ENCODE measurements around the gene PMM2. TPM values are rescaled to one million over a fixed set of nuclear protein-coding genes. Genes with fewer than 3 reads are reported as not detected.
"Not testable (repeated sequence)": the region's sequence is repeated elsewhere in the genome, so short reads cannot be mapped to it uniquely, and the experiment has no call there.

Gene PMM2
- total RNA-seq, 1 donor from 2014 or later: 53.0 TPM

GRCh38 chr16:8865145-8865882 lies 67.7 kb downstream of the PMM2 start:
- no peak for DNase-seq (ENCODE audit: extremely low read depth, low read depth, low spot score)

GRCh38 chr16:8866118-8866883 lies 68.7 kb downstream of the PMM2 start:
- no peak for DNase-seq (ENCODE audit: extremely low read depth, low read depth, low spot score)

GRCh38 chr16:8866884-8867215 lies 69.2 kb downstream of the PMM2 start:
- DNase-seq (ENCODE audit: extremely low read depth, low read depth, low spot score): no peak

DNA sequence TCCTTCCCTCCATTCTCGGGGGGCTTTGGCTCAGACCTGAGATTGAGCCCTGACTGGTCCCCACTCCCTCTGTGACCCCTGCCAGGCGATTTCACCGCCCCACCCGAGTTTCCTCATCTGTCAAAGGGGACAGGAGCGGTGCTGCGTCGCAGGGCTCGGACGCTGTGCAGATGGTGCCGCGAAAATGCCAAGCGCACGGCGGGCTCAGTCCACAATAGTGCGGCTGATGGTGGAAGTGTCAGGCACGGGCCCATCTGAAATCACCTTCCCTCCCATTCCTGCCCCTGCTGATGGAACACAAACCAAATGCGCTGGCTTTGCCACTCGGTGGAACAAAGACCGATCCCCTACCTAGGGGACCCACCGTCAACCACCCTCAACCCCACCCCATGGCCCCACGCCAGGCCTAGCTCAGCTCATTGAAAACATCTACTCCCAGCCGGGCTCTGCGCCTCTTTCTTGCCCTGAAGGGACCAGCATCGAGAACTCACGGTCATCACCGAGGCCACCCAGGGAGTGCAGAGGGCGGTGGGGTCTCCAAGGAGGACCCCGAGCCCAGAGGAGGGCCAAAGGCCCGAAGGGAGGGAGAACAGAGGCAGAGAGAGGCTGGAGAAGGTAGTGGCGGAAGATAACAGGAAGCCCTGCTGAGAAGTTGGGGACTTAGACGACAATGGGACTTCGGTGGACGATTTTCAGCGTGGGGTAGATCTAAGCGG lies 69.7 kb downstream of the PMM2 start:
- DNase-seq (ENCODE audit: extremely low read depth, low read depth, low spot score): no peak

DNA sequence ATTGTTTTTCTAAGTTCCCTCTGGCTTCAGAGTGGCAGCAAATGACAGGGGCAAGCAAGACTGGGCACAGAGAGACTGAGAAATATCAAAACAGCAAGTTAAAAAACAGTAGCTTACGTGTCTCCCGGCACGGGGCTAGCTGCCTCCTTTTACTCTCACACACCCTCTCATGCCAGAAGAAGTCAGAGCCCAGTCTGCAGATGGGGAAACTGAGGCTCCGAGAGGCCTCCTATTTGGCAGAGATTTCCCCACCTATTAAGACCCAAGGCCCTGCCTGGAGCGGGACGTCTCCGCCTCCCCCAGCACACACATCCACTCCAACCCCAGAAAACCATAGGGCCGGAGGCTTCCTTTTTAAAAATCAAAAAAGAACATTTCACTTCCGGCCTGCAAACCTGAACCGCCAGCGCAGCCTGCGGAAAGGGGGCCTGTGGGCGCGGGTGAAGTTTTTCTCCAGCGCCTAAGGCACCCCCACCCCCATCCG lies 70.3 kb downstream of the PMM2 start:
- no peak for DNase-seq (ENCODE audit: extremely low read depth, low read depth, low spot score)

- DNase-seq (ENCODE audit: extremely low read depth, low read depth, low spot score): no peak
Measured at GRCh38 chr16:8868416-8869211, 71.0 kb downstream of the PMM2 start, which contains the start of gene CARHSP1. Gene CARHSP1 (minus strand): TSS chr16:8869006. CDS start chr16:8859328, 9,678 bp downstream.

DNA sequence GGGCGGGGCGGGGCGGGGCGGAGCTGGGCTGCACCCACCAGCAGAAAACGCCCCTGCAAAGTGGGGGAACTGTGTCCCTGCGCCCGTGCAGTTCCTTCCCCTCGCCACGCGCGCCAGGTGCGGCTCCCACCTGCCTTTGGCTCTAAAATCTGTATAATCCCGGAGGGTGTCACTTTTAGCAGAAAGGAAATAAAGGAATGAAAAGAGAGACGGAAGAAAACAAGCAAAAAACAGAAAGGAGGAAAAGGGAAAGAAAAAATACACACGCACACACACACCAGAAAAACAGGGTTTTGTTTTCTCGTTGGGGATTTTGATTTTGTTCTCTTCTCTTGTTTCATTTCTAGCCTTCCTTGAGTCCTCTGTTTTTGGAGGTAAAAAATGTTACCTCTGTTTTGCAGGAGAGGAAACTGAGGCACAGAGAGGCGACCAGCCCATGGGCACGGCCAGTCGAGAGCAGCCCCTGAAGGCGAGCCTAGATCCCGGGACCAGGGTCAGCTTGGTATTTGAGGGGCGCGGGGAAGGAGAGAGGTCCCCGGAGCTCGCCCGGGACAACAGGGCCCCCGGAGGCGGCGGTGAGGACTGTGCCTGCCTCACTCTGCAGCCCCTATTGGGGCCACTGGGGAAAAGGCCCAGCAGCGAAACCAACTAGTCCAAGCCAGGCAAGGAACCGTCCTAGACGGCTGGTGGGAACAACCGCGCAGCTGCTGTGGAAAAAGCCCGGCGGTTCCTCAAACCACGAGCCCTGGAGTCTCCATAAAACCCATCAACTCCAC lies 71.8 kb downstream of the PMM2 start:
- DNase-seq (ENCODE audit: extremely low read depth, low read depth, low spot score): no peak

DNA sequence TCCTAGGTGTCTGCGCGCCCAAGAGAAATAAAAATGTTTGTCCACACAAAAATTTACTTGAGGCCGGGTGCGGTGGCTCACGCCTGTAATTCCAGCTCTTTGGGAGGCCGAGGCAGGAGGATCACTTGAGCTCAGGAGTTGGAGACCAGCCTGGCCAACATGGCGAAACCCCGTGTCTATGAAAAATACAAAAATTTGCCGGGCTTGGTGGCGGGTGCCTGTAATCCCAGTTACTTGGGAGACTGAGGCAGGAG lies 72.3 kb downstream of the PMM2 start:
- not testable (repeated sequence) for DNase-seq (ENCODE audit: extremely low read depth, low read depth, low spot score)

DNA sequence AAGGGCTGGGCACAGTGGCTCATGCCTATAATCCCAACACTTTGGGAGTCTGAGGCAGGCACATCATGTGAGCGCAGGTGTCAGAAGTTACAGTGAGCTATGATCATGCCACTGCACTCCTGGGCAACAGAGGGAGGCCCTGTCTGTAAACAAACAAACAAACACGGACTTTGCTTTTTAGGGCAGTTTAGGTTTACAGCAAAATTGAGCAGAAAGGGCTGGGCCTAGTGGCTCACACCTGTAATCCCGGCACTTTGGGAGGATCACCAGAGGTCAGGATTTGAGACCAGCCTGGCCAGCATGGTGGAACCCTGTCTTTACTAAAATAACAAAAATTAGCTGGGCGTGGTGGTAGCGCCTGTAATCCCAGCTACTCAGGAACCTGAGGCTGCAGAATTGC lies 74.4 kb downstream of the PMM2 start:
- DNase-seq (ENCODE audit: extremely low read depth, low read depth, low spot score): no peak

- no peak for DNase-seq (ENCODE audit: extremely low read depth, low read depth, low spot score)
Measured at GRCh38 chr16:8872967-8873865, 75.6 kb downstream of the PMM2 start.

- DNase-seq (ENCODE audit: extremely low read depth, low read depth, low spot score): not testable (repeated sequence)
Measured at GRCh38 chr16:8873866-8874195, 76.2 kb downstream of the PMM2 start.

- DNase-seq (ENCODE audit: extremely low read depth, low read depth, low spot score): no peak
Measured at GRCh38 chr16:8874388-8874787, 76.7 kb downstream of the PMM2 start.

DNA sequence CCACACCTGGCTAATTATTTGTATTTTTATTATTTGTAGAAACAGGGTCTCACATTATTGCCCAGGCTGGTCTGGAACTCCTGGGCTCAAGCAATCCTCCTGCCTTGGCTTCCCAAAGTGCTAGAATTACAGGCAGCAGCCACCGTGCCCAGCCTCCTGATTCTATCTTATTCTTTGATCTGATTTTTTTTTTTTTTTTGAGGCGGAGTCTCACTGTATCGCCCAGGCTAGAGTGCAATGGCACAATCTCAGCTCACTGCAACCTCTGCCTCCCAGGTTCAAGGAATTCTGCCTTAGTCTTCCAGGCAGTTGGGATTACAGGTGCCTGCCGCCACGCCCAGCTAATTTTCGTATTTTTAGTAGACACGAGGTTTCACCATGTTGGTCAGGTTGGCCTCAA lies 77.7 kb downstream of the PMM2 start:
- not testable (repeated sequence) for DNase-seq (ENCODE audit: extremely low read depth, low read depth, low spot score)

- DNase-seq (ENCODE audit: extremely low read depth, low read depth, low spot score): no peak
Measured at GRCh38 chr16:8877894-8878522, 80.4 kb downstream of the PMM2 start.

DNA sequence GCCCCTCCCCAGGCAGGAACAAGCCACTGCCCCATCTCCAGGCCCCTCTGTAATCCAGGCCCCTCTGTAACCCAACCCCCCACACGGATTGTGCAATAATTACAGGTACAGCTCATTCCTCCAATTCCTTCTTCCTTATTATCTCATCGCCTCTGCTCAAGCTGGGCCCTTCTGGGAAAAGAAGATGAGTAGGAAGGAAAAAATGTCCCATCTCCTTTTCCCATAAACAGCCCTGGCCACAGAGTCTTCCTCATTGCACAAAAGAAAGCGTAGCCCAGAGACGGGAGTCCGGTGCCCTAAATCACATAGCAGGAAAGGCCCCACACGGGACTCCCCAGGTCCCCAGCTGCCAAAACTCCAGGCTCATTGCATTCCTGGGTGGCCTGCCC lies 80.9 kb downstream of the PMM2 start:
- no peak for DNase-seq (ENCODE audit: extremely low read depth, low read depth, low spot score)

DNA sequence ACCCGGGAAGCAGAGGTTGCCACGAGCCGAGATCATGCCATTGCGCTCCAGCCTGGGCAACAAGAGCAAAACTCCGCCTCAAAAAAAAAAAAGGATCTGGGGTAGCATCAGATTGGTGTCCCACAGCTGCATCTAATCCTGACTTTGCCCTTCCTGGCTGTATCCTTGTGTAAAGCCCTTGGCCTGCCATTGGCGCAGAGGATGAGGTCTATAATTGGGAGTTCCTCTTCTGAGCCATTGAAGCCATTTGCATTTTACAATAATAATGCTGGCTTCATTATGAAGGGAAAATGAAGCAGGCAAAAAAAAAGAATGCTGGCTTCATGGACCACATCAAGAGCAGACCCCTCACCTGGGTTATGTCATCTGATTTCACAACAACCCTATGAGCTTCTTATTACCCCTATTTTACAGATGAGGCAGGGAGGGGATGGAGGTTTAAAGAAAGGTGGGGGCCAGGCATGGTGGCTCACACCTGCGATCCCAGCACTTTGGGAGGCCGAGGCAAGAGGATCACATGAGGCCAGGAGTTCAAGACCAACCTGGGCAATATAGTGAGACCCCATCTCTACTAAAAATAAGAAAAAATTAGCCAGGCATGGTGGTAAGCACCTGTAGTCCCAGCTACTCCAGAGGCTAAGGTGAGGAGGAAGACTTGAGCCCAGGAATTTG lies 83.3 kb downstream of the PMM2 start:
- no peak for DNase-seq (ENCODE audit: extremely low read depth, low read depth, low spot score)

- DNase-seq (ENCODE audit: extremely low read depth, low read depth, low spot score): no peak
Measured at GRCh38 chr16:8882041-8882617, 84.5 kb downstream of the PMM2 start, which contains the start of gene LITAFD. Gene LITAFD (plus strand): TSS chr16:8882351. CDS start chr16:8884356, 2,005 bp downstream.
